Stimulated activated CD8-positive, alpha-beta memory T cell treated with anti-CD3 and anti-CD28 coated beads, Interleukin-7, amount 100 ng/mL, for 4 hours (primary cell): ENCODE results near the gene ARIH2.
A peak's percentile ranks its signal among the peaks of the same experiment; 100 is the strongest.
"Not testable (repeated sequence)": the region's sequence is repeated elsewhere in the genome, so short reads cannot be mapped to it uniquely, and the experiment has no call there.

ENCODE experiments used
- DNase-seq, 2 donors: peaks; one replicate each; pipeline ENCODE4 v3.0.0-alpha.2; 2020; ENCODE audit warnings: low read depth in 2 of 2

Gene ARIH2

DNA sequence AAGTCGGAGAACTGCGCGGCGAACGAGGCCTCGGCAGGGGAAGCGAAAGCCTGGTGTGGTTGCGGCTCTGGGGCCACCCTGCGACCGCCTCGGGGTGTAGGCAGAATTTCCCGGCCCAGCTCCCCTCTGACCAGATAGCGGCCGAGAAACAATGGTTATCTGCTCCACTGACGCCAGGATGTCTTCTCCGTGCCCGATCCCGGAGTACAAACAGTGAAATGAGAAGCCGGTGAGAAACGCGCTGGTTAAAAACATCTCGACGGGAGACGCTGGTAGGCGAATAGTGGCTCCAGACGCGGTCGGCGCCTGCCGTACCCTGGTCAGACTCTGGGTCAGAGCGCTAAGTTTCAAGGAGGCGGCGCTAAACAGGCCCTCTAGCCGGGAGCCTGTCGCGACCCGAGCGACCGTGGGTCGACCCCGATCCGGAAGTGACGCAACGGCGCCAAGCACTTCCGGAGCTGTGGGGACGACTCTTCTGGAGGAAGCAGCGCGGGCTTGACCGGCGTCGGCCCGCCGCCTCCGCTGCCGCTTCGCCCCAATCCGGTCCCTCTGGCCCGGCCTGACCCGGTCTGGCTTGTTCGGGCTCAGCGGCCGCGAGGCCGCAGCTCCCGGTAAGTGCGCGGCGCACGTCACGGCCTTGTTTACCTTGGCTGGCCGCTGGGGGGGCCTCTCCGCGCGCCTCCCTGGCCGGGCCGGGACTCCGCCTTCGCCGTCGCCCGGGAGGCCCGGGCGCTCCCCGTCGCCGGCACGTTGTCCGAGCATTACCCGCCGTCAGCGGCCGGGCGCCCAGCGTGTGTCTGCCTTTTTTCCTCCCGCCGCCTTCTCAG lies at the start of gene ARIH2:
TSS of gene ARIH2 (plus strand) at position 455 of the 827 bp plus-strand sequence. CDS start 8,717 bp downstream, outside the sequence.
- DNase-seq: peak; percentile 71 to 85

DNA sequence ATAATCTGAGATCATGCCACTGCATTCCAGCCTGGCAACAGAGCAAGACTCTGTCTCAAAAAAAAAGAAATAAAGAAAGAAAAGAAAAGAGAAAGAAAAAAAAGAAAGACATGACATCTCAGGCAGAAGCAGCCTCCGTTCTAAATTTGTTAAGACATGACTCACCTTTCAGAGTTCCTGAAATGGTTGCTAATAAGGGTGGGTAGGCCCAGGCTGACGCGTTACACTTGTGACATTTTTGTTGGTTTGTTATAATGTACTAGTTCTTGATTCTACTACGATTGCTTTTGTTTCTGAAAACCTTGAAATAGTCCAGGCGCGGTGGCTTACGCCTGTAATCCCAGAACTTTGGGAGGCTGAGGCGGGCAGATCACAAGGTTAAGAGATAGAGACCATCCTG lies 41.0 kb upstream of the ARIH2 start:
- no peak for DNase-seq

DNA sequence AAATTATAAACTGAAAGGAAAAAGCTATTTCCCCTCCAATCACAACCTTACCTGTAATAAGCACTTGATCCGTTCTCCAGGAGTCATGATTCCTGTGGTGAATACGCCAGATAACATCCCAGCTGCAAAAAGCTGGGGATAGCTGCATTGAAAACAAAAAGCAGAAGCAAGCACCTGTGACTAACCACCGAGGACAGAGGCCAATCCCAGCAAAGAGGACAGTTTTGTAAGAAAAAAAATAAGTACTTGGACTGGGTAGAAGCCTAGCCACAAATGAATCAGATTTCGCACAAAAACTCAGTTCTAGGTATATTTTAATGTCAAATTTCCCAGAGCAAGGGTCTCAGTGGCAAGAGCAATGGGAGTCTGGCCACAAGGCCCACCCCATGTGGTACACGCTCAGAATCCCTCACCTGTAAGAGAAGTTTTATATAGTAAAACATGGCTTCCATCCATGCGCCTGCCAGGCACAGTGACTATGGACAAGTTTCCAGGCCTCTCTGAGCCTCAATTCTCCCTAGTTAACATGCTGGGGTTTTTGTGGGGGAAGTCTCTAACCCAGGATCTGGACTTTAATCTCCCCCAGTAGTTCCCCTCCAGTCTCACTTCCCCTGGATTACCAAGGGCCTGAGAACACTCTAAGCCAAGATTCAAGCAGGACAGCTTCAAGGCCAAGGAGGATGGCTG lies 39.2 kb upstream of the ARIH2 start:
- no peak for DNase-seq

GRCh38 chr3:48879994-48880377 lies 38.7 kb upstream of the ARIH2 start:
- no peak for DNase-seq

- no peak for DNase-seq
Observed at GRCh38 chr3:48881006-48881405, 37.6 kb upstream of the ARIH2 start.

- no peak for DNase-seq
Observed at GRCh38 chr3:48881652-48882114, 37.0 kb upstream of the ARIH2 start.

GRCh38 chr3:48885753-48886152 lies 32.9 kb upstream of the ARIH2 start:
- no peak for DNase-seq

- no peak for DNase-seq
Observed at GRCh38 chr3:48891606-48892005, 27.0 kb upstream of the ARIH2 start.

- DNase-seq: no peak
Observed at GRCh38 chr3:48894516-48894915, 24.1 kb upstream of the ARIH2 start.

DNA sequence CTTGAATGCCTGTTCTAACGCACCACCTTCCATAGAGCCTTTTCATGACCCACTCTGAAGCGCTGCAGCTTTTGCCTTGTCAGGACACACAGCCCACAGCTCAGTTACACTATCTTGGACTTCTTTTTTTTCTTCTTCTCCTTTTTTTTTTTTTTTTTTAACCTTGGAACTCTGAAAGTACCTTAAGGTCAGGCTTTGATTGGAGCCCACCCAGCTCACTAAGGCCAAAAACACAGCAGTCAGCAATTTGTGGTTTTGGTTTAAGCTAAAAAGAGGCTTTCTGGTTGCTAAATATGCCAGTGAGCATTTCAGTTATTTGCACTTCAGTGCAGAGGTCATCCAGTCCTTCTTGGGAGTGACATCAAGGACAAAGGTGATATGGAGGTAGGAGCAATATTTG lies 21.7 kb upstream of the ARIH2 start:
- no peak for DNase-seq

GRCh38 chr3:48897460-48898376 lies 20.9 kb upstream of the ARIH2 start:
- DNase-seq: no peak

DNA sequence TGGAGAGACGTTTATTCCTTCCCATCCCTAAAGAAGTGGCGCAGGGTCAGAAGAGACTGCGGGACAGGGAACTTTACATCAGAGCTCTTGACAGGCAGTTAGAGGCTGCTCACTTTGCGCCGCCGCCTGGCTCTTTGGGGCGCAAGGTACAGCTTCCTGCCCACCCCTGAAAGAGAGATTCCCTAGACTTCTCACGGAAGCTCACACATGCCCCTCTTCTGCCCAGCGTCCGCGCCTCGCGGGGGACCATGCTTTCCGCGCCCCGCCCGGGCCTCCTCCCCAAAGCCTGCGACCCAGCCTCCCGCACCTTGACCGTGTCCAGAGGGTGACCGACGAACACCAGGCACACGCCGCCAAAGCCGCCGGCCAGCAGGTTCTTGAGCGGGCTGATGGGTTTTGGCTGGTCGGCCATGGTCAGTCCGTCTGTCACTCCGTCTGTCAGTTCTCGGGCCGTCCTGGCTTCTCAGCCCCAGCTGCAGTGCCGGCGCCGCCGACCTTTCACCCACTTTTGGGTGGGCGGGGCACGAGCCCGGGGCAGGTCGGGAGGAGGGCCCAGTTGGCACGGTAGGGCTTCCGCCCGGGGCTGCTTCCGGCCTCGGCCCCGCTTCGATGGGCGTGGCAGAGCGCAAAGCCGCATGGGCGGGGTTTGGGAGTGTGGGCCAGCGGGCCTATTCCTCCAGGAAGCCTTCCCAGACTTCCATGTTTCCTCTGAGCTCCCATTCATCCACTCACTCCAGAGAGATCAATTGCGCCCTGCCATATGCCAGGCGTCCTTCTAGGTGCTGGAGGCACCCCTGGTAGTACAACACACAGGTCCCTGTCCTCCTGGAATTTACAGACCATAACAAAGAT lies 20.0 kb upstream of the ARIH2 start, which contains the start of gene SLC25A20:
TSS of gene SLC25A20 (minus strand) at position 500 of the 852 bp plus-strand sequence. CDS start at position 412, 88 bp downstream.
- peak; percentile 84 to 87 for DNase-seq

- peak in 1 of 2 donors; percentile 9 for DNase-seq
Observed at GRCh38 chr3:48899273-48899672, 19.4 kb upstream of the ARIH2 start.

GRCh38 chr3:48907026-48907425 lies 11.6 kb upstream of the ARIH2 start:
- DNase-seq: not testable (repeated sequence)

- no peak for DNase-seq
Observed at GRCh38 chr3:48915296-48915695, 3.3 kb upstream of the ARIH2 start.

- DNase-seq: peak in 1 of 2 donors; percentile 48
Observed at GRCh38 chr3:48919215-48920138, 835 bp downstream of the ARIH2 start.

GRCh38 chr3:48926425-48927392 lies 8.1 kb downstream of the ARIH2 start:
- DNase-seq: no peak

DNA sequence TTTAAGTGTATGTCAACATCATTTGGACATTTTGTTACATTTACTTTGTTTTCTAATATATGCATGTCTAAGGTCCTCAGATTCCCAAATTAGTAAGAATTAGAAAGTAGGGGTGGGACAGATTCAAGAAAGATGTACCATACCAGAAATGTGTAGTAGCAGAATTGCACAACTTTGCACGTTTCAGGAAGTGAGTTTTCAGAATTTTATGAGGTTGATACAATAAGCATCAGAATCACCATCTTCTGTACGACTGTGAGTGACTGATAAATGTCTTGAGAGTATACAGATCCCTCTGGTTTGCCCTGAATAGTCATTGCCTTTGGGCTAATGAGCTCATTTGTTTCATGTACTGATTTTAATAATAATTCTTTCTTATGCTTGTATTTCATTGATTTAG lies 9.3 kb downstream of the ARIH2 start:
- no peak for DNase-seq

DNA sequence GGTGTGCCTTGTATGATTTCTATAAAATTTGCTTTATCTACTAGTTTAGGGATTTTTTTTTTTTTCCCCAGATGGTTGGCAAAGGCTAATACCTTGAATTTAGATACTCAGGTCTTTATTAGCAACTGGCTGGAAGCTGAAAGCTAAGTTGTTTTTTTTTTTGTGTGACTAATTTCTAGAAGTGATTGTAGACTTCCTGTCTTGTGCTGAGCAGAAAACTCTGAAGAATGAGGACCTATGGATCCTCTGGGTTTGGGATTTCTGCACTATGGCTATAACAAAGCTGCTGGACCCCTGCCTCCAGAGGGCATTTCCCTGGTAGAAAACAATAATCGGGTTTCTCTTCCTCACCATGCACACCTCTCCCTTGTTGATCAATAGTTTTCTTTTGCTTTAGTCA lies 10.0 kb downstream of the ARIH2 start:
- no peak for DNase-seq
